AG09319 (cell line): ENCODE results near the gene SULT4A1.
"Not testable (repeated sequence)": the region's sequence is repeated elsewhere in the genome, so short reads cannot be mapped to it uniquely, and the experiment has no call there.

Source experiments
- DNase-seq: peaks from one replicate; pipeline ENCODE4 v3.0.0-alpha.2; 2010; ENCODE audit warnings: low read depth; ENCODE audit errors: extremely low read depth
- TF ChIP-seq, protein P1 (sequence below): IDR thresholded peaks from 2 replicates; pipeline ENCODE4 v1.5.1; 2011; ENCODE audit warnings: low read depth, mild to moderate bottlenecking, inconsistent platforms, low read length, moderate library complexity

The SULT4A1 gene

DNA sequence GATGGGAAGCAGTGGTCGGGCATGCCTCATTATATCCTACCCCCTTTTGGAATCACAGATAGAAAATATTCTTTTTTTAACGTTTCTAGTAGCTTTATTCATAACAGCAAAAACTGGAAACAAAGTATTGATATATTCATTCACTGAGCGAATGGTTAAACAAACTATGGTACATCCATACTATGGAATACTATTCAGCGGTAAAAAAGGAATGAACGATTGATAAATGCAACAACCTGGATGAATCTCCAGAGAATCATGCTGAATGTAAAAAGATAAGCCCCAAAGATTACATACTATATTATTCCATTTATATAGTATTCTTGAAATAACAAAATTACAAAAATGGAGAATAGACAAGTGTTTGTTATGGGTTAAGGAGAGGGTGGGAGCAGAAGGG, 7.5 kb upstream of the SULT4A1 start:
- no peak for DNase-seq
- TF ChIP-seq, protein P1, sequence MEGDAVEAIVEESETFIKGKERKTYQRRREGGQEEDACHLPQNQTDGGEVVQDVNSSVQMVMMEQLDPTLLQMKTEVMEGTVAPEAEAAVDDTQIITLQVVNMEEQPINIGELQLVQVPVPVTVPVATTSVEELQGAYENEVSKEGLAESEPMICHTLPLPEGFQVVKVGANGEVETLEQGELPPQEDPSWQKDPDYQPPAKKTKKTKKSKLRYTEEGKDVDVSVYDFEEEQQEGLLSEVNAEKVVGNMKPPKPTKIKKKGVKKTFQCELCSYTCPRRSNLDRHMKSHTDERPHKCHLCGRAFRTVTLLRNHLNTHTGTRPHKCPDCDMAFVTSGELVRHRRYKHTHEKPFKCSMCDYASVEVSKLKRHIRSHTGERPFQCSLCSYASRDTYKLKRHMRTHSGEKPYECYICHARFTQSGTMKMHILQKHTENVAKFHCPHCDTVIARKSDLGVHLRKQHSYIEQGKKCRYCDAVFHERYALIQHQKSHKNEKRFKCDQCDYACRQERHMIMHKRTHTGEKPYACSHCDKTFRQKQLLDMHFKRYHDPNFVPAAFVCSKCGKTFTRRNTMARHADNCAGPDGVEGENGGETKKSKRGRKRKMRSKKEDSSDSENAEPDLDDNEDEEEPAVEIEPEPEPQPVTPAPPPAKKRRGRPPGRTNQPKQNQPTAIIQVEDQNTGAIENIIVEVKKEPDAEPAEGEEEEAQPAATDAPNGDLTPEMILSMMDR: no peak

DNA sequence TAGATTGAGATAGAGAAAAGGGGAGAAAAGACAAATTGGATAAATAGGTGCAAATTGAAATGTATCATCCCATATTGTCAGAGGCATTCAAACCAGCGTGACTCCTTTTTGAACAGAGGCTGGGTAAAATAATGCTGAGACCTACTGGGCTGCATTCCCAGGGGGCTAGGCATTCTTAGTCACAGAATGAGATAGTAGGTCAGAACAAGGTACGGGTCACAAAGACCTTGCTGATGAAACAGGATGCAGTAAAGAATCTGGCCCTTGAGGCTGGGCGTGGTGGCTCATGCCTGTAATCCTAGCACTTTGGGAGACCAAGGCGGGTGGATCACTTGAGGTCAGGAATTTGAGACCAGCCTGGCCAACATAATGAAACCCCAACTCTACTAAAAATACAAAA, 6.7 kb upstream of the SULT4A1 start:
- DNase-seq: not testable (repeated sequence)

DNA sequence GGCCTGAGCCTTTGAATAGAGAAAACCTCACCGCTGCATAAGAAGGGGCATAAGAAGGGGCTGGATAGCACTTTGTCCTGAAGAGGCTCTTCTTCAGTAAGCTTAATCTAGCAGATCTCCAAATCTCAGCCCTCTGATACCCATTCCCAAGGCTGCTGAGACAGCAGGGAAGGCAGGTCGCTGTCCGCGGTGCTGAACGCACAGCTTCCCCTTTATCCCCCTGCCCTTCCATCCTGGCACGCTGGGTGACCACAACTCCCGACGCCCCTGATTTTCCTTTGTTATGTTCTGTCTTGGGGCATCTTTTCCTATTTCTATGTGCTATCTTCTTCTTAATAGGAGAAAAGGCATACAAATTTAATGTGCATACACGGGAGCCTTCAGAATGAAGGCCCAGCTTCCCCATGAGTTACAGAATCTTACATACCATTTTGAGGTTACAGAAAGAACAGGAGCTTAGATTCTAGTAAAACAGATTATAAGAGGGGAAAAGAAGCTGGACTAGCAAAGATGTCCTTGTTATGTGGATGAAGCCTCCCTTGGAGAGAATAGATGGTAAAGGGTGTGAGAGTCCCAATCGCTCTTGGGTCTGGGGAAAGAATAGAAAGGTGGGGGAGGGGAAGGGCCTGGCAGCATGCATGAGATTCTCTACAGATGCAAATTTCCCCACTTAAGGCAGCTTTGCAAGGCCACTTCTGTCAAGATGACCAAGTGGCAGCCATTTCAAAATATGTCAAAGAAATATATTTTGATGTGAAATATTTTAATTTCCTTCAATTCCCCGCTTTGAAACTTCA, 5.7 kb upstream of the SULT4A1 start:
- TF ChIP-seq, protein P1: no peak
- DNase-seq: peak; percentile 3

DNA sequence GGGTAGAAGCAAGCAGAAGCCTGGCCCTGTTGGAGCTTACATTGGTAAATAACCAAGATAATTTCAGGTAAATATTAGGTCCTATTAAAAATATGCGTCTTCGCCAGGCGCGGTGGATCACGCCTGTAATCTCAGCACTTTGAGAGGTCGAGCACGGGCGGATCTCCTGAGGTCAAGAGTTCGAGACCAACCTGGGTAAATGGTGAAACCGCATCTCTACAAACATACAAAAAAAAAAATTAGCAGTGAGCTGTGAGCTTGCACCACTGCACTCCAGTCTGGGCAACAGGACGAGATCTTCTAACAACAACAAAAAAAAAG, 529 bp upstream of the SULT4A1 start:
- TF ChIP-seq, protein P1: no peak

DNA sequence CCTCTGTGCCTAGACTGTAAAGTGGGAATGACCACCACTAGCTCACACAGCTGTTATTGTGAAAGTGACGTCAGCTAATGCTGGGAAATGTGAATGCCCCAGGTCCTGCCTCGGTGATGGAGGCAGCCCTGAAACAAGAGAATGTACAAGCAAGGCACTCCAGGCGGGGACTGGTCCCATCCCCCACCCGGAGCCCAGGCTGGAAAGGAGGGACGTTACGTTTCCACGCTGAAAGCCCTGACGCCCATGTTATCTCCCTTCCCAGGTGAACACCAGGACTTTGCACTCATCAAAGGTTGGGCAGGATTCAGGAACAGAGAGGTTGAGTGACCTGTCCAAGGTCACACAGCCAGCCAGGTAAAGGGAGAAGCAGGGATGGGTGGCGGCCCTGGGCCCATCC, 784 bp downstream of the SULT4A1 start:
- no peak for DNase-seq

More for the DNA sequence above, 529 bp upstream of the SULT4A1 start:
- no peak for DNase-seq

DNA sequence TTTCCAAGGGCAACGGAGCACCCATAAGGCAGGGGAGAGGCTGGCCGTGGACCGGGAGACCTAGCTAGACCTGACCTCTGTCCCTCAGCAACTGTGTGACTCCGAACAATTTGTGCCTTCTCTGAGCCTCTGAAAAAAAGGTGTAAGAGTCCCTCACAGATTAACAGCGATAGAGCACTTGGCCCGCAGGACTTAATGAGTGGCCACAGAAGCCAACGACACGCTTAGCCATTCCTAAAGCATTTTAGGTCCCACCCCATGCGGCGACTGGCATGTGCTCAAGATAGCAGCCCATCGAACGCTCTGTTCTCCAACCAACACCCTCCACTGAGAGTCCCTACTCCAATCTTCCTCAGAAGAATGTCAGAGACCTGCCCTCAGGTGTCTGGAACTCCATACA, 1.5 kb downstream of the SULT4A1 start:
- no peak for DNase-seq
- TF ChIP-seq, protein P1: no peak

More for the DNA sequence above, 784 bp downstream of the SULT4A1 start:
- TF ChIP-seq, protein P1: no peak

DNA sequence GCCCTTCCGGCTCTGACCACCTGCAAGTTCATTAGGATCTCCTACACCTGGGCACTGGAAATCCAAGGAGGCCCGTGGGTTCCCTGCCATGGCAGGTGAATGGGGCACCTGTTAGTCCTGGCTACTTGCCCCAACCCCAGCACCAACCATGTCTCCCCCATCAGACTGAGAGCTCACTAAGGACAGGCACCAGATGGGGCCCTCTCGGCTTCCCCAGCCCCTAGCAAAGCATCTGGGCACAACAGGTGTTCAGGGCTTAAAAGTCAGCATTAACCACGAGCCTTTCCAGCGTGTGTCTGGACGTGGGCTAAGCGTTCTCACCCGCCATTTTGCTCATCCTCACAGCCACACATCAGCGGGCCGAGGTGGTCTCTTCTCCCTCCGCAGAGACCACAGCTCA, 2.2 kb downstream of the SULT4A1 start:
- TF ChIP-seq, protein P1: no peak
- DNase-seq: no peak

DNA sequence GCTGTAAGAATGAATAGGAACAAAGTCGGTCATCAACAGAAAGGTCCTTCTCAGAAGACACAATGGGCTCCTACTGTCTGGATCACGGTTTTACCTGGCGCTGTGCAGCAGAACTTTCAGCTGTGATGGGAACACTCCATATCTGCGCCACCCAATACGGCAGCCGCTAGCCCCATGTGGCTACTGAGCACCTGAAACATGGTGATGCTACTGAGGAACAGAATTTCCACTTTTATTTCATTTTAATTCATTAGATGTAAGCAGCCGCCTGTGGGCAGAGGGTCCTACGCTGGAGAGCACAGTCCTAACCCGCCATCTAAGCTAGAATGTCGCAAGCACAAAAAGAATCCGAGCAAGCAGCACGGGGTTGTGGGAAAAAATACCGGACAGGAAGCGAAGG, 2.7 kb downstream of the SULT4A1 start:
- DNase-seq: no peak
- TF ChIP-seq, protein P1: no peak
